GM21526 (cell line): ENCODE data around the gene ALKBH3.

ENCODE experiments used
- ATAC-seq: cut with Tn5 transposase; IDR thresholded peaks from one replicate; pipeline ENCODE4 v1.9.1; 2021; ENCODE audit warnings: moderate library complexity; ENCODE audit not compliant: unreplicated experiment, low FRiP score

ALKBH3 gene

GRCh38 chr11:43880640-43881159 is at the start of gene ALKBH3:
TSS of gene ALKBH3 (plus strand) at chr11:43880831. CDS start at chr11:43882653, 1,822 bp downstream.
- peak; percentile 97 for ATAC-seq

GRCh38 chr11:43830928-43831440 is 49.6 kb upstream of the ALKBH3 start:
- no peak for ATAC-seq

DNA sequence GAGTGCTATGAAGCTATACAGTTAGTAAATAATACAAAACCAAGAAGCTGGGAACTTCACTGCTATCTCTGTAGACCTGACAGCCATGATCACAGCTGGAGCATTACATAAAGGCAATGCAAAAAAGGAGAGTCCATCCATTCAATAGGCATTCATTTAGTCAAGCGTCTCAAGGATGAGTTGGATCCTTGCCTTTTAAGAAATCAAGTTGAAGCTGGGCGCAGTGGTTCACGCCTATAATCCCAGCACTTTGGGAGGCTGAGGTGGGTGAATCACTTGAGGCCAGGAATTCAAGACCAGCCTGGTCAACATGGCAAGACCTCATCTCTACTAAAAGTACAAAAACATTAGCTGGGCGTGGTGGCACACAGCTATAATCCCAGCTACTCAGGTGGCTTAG is 48.1 kb upstream of the ALKBH3 start:
- ATAC-seq: no peak

GRCh38 chr11:43833657-43834073 is 47.0 kb upstream of the ALKBH3 start:
- ATAC-seq: no peak

DNA sequence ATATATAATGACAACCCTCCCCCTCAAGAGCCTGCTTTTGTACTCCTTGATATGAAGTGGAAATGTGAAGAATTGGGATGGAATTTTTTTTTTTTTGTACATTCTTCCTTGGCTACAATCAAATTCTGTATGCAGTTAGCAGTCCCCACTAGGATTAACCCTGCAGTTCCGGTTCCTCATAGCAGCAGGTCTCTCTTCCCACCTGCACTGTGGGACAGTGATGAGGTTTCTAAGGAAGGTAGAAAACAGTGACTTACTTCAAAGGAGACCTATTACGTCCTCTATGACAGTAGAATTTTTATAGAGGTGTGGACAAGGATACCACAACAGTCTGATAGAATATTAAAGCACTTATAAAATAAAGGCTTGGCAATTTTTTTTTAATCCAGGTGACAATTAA is 46.3 kb upstream of the ALKBH3 start:
- ATAC-seq: no peak

- no peak for ATAC-seq
Observed at GRCh38 chr11:43835104-43835503, 45.5 kb upstream of the ALKBH3 start.

DNA sequence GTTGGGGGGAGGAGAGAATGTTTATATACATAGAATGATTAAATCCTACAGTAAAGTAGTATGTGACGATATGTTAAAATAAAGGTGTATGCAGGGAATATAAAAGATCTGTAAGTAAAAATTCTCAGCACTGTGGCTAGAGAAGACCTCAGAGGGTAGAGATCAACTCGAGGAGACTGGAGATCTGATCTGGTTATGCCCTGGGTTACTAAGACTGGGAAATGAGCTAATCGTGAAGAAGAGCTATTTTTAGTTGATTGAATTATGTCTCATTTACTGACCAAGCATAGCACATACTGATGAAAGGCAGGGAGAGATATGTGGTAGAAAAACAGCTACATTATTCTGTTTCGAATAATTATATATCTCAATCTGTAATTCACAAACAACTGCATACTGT is 42.8 kb upstream of the ALKBH3 start:
- ATAC-seq: no peak

DNA sequence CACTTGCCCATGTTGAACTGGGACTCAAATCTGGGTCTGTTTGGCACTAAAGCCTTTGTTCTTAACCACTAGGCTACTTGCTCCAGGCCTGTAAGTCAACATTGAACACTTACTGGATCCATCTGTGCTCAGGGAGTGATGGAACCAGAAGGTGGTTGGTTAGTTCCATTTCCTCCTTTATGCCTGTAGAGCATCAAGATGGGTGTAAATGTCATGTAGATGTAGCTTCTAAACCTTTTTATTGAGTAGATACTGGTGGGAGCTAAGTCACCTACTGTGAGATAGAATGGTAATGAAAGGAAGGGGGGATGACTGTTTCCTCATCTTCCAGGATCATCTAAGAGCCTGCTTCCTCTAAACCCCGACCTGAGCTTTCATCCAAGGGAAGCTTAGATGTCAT is 38.6 kb upstream of the ALKBH3 start:
- no peak for ATAC-seq

DNA sequence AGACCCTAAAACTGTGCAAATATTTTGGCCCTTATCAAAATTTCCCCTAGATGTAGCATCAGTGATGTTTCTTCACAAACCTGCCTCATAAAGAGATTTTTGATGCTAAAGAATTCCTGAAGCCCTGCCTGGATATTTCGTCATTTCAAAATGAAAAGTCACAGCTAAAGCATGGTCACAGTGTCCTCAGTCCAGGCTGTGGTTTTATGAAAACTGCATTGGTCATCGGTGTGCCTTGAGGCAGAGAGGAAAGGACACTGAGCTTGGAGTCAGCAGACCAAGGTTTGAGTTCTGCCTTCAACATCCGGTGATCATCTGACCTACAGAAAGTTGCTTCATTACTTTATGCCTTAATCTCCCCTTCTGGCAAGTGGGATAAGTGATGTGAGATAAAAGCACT is 34.8 kb upstream of the ALKBH3 start:
- ATAC-seq: no peak

DNA sequence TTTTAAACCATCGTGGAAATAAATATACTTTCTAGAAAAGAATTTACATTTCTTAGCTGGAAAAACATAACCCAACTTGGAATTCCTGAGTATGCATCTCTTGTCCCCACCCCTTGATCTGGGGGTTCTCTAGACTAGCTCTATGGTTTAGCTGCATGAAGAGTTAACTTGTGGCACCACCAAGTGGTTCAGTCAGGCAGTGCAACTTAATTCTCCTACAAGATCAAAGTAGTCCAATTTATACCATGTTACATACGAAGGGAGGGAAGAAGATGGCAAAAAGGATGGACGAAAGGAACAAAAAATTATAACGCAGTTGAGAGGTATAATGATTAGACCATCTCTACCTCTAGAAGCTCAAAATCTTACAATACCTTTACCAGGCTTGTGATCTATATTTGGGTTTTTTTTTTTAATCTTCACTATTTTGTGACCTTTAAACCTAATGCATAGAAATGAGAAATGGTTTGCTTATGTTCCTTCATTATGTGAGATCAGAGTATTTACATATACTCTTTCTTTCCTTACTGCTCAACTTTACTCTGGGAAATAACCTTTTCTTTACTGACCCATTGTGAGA is 28.5 kb upstream of the ALKBH3 start:
- ATAC-seq: peak; percentile 90

- ATAC-seq: no peak
Observed at GRCh38 chr11:43853781-43854180, 26.9 kb upstream of the ALKBH3 start.

- ATAC-seq: no peak
Observed at GRCh38 chr11:43856993-43857392, 23.6 kb upstream of the ALKBH3 start.

DNA sequence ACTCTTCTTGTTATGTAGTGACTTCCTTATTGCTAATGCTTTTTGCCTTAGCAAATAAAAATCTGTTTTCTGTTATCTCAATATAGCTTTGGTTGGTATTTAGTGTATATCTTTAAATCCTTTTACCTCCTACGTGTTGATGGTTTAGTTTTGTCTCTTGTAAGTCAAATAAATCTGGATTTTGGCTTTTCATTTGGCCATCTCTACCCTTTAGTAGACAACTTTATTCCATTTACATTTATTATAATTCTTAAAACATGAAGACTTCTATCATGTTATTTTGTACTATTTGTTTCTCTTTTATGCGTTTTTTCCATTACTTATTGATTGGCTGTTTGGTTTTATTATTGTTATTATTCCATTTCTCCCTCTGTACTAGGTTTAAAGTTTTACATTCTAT is 19.5 kb upstream of the ALKBH3 start:
- no peak for ATAC-seq

DNA sequence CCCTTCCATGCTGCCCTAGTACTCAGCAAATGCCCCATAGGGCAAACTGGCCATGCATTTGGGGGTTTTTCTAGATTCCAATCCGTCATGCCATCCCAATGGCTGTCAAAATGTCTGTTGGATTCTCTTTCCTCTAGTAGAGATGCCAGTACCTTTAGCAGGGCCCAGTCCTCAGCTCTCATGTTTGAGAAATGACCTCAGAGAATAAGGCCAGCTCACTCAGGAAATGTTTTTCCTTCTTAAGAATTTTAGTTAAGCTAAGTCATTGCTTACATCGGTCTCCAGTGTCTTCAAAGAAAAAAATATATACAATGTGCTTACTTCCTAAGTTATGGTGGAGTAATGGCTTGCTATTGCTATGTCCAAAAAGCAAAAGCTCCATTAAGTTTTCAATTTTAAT is 14.1 kb upstream of the ALKBH3 start:
- ATAC-seq: no peak

GRCh38 chr11:43866969-43867368 is 13.7 kb upstream of the ALKBH3 start:
- ATAC-seq: no peak

DNA sequence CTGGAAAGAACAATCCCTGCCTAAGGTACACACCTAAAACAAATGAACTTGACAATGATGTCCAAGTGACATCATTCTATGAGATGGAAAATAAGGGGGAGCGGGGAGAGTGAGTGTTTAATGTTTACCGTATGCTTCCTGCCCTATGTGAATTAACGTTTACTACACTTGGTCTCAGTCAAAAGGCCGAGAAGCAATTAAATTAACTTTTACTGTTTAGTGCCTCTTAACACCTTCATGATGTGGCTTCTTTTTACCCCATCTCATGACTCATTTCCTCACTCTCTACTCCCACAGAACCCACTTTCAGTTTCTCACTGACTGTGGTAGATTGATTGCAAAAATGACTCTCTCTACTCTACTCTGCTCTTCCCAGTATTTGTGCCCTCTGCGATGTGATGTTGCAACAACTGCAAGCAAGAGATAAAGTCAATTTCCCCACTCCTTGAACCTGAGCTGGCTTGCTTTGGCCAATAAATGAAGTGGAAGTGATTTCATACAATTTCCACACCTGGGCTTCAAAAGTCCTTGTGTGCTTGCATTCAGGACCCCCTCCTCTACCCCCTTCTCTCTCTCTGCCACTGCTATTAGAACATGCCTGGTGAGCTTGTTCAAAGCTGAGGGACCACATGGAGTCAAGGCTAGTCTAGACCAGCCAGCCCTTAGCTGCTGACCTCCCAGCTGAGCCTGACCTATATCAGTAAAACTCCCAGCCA is 11.6 kb upstream of the ALKBH3 start:
- ATAC-seq: peak; percentile 100

DNA sequence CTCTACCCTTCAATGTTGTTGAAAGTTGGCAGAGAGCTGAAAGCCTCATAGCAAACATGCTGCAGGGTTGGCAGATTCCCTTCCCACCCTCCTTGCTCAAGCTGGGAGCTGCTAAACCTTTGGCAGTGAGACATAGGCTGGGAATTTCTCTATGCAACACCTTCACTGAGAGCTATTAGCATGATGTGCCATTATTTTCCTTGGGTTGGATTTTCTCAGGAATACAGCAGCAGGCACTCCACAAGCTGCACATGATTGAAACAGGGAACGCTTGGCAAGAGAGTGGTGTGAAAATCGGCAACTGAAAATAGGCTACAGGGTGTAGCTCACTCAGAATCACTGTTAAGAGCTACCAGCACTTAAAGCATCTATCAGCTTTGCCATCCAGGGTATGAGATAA is 9.6 kb upstream of the ALKBH3 start:
- no peak for ATAC-seq

GRCh38 chr11:43872995-43873394 is 7.6 kb upstream of the ALKBH3 start:
- no peak for ATAC-seq

DNA sequence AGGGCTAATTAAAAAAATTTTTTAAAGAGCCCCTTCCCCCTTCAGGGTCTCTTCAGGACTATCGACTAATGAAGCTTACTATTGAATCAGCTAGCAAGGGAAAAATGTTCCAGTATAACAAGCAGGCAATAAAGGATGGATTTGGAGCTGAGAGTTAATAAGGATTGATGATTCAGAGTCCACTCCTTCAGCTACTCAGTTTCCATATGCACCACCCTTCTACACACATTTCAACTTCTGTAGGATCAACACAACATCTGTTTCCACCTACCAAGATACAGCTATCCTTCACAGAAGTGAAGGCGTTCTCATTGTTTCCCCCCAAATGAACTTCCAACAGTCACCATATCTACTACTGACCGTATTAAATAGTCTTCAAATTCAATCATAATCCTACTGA is 6.6 kb upstream of the ALKBH3 start:
- ATAC-seq: no peak

DNA sequence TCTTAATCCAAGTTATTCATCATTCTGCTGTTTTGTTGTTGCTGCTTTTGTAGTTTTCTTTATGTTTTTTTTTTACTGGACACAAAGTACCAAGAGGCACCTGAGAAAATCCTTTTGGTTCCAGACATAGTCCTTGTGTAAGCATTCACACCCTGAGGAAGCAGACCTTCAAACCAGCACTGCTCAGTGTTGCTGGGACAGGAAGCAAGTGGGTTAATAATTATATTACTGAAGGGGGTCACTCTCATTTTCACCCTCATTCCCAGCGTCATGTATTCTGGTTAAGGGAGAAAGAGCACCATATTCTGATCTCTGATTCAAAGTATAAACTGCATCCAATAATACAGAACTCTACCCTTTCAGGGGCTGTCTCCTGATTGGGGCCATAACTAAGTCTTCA is 5.9 kb upstream of the ALKBH3 start:
- no peak for ATAC-seq

- no peak for ATAC-seq
Observed at GRCh38 chr11:43879789-43880639, 617 bp upstream of the ALKBH3 start.
